Suprapubic skin (tissue), 4 donors: ENCODE results near the gene ZBTB49.

Experiments used
- POLR2A ChIP-seq, 2 donors: fragments of 450-650 bp; IDR thresholded peaks; one replicate each; pipeline ENCODE4 v1.6.1; 2017; ENCODE audit warnings: antibody characterized with exemption in 2 of 2, mild to moderate bottlenecking in 2 of 2, moderate library complexity in 2 of 2
- POLR2AphosphoS5 ChIP-seq, 3 donors: sonication (generic); formaldehyde crosslinking; IDR thresholded peaks; one replicate each; pipeline ENCODE4 v1.6.1; 2017; ENCODE audit warnings: antibody characterized with exemption in 3 of 3
- TF ChIP-seq, protein P1 (sequence below), 2 donors: fragments of 200-600 bp in 1 of 2; fragments of 450-650 bp in 1 of 2; sonication (generic) in 1 of 2; IDR thresholded peaks; one replicate each; pipeline ENCODE4 v1.5.1; 2016 to 2019; ENCODE audit warnings: antibody characterized with exemption in 2 of 2, mild to moderate bottlenecking in 1 of 2, moderate library complexity in 1 of 2

DNA sequence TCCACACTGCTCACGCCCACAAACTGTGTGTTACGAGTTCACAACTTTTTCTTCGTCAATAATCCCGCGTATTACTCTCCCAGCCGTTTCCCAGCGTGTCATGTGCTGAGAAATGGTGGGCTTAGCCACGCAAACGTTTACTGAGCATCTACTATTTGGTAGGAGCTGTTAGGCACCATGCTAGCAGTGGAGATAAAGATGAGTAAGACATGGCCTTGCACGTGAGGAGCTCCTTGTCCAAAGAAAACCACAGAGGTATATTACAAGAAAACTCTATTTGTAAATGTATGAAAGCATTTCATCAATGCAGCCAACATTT, 41.2 kb upstream of the ZBTB49 start:
- TF ChIP-seq POLR2A (IDR thresholded peaks at IDR 0.05) (no peak), POLR2AphosphoS5 (IDR thresholded peaks at IDR 0.05) (no peak)
- TF ChIP-seq, protein P1, sequence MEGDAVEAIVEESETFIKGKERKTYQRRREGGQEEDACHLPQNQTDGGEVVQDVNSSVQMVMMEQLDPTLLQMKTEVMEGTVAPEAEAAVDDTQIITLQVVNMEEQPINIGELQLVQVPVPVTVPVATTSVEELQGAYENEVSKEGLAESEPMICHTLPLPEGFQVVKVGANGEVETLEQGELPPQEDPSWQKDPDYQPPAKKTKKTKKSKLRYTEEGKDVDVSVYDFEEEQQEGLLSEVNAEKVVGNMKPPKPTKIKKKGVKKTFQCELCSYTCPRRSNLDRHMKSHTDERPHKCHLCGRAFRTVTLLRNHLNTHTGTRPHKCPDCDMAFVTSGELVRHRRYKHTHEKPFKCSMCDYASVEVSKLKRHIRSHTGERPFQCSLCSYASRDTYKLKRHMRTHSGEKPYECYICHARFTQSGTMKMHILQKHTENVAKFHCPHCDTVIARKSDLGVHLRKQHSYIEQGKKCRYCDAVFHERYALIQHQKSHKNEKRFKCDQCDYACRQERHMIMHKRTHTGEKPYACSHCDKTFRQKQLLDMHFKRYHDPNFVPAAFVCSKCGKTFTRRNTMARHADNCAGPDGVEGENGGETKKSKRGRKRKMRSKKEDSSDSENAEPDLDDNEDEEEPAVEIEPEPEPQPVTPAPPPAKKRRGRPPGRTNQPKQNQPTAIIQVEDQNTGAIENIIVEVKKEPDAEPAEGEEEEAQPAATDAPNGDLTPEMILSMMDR (IDR thresholded peaks at IDR 0.05) = no peak
